Activated CD4-positive, alpha-beta T cell treated with anti-CD3 and anti-CD28 coated beads for 24 hours (primary cell): Measurements from ENCODE around the gene SLC2A1.

Experiments
- DNase-seq, 2 donors: peaks; one replicate each; pipeline ENCODE4 v3.0.0-alpha.2; 2020; ENCODE audit warnings: low read depth in 2 of 2

Gene SLC2A1

GRCh38 chr1:42979896-42980800 is 21.5 kb upstream of the SLC2A1 start:
- DNase-seq, result no peak

GRCh38 chr1:42979036-42979430 is 20.4 kb upstream of the SLC2A1 start:
- DNase-seq, result no peak

GRCh38 chr1:42978317-42979035 is 19.8 kb upstream of the SLC2A1 start:
- DNase-seq, result no peak

GRCh38 chr1:42977653-42978052 is 19.0 kb upstream of the SLC2A1 start:
- DNase-seq, result no peak

GRCh38 chr1:42975561-42976225 is 17.0 kb upstream of the SLC2A1 start:
- DNase-seq, result no peak

GRCh38 chr1:42974767-42975437 is 16.2 kb upstream of the SLC2A1 start:
- DNase-seq, result no peak

GRCh38 chr1:42973799-42974198 is 15.1 kb upstream of the SLC2A1 start:
- no peak for DNase-seq

- DNase-seq, result no peak
These were observed 14.6 kb upstream of the SLC2A1 start for GRCh38 chr1:42973286-42973685.

GRCh38 chr1:42971841-42972291 is 13.2 kb upstream of the SLC2A1 start:
- no peak for DNase-seq

- DNase-seq, result no peak
These were observed 11.5 kb upstream of the SLC2A1 start for GRCh38 chr1:42970143-42970542.

- DNase-seq, result no peak
These were observed 10.0 kb upstream of the SLC2A1 start for GRCh38 chr1:42968654-42969053.

GRCh38 chr1:42966688-42967612 is 8.3 kb upstream of the SLC2A1 start:
- no peak for DNase-seq

GRCh38 chr1:42965378-42965777 is 6.7 kb upstream of the SLC2A1 start:
- DNase-seq, result no peak

- no peak for DNase-seq
These were observed 5.6 kb upstream of the SLC2A1 start for GRCh38 chr1:42964044-42964812.

- DNase-seq, result no peak
These were observed 4.8 kb upstream of the SLC2A1 start for GRCh38 chr1:42963378-42964043.

- DNase-seq, result no peak
These were observed 4.1 kb upstream of the SLC2A1 start for GRCh38 chr1:42962641-42963377.

- no peak for DNase-seq
These were observed 2.8 kb upstream of the SLC2A1 start for GRCh38 chr1:42961312-42962091.
